A549 (cell line): ENCODE data around the gene RMP24.

Experiments
- ATAC-seq, 2 experiments: fragments of 200-7000 bp in 1 of 2; fragments of >200 bp in 1 of 2; cut with Nextera tagmentation in 1 of 2; cut with Tn5 transposase in 1 of 2; 3 replicates each; pipeline versions ENCODE4 v1.8.0 to v1.9.1; 2018 to 2020; ENCODE audit warnings: mild to moderate bottlenecking in 1 of 2, moderate library complexity in 1 of 2
- CTCF ChIA-PET: fragments of 300-600 bp; sonication (Branson Sonifier 250); formaldehyde crosslinking; extraction: SDS; loops from one replicate; lab custom pipeline; 2021; ENCODE audit warnings: antibody characterized with exemption, inconsistent platforms; lab: Yijun Ruan, JAX
- POLR2A ChIA-PET: fragments of 350-600 bp; formaldehyde crosslinking; extraction: SDS; loops from one replicate; lab custom pipeline; 2021; ENCODE audit warnings: antibody characterized with exemption, inconsistent platforms; lab: Yijun Ruan, JAX
- DNase-seq, 2 experiments: peaks; one replicate each; pipeline versions ENCODE4 v3.0.0 to v3.0.0-alpha.2; 2011 to 2016; ENCODE audit warnings: low read depth in 1 of 2, low spot score in 1 of 2
- FAIRE-seq: peaks from 2 replicates; lab custom pipeline; 2011; peaks lifted over from hg19 to GRCh38; lab: Jason Lieb, UNC
- H3K27ac ChIP-seq, 2 experiments: fragments of >200 bp; sonication (Bioruptor Twin); formaldehyde crosslinking; 3 replicates each; pipeline ENCODE4 v1.5.1; 2016 to 2017
- H3K4me1 ChIP-seq: fragments of >200 bp; sonication (Bioruptor Twin); formaldehyde crosslinking; 3 replicates; pipeline ENCODE4 v1.6.1; 2016
- H3K4me2 ChIP-seq: fragments of >200 bp; sonication (Bioruptor Twin); formaldehyde crosslinking; 3 replicates; pipeline ENCODE4 v1.6.1; 2016
- H3K4me3 ChIP-seq: fragments of >200 bp; sonication (Bioruptor Twin); formaldehyde crosslinking; 3 replicates; pipeline ENCODE4 v1.5.1; 2016
- H3K9me3 ChIP-seq: fragments of >200 bp; sonication (Bioruptor Twin); formaldehyde crosslinking; 3 replicates; pipeline ENCODE4 v1.6.1; 2016
- CBX8 ChIP-seq: fragments of 200-600 bp; sonication (generic); IDR thresholded peaks from 2 replicates; pipeline ENCODE4 v1.6.1; 2016
- CEBPB ChIP-seq, 2 experiments: fragments of >200 bp in 1 of 2; sonication (Bioruptor Twin) in 1 of 2; formaldehyde crosslinking in 1 of 2; IDR thresholded peaks; 2 replicates each; pipeline ENCODE4 v1.6.1; 2012 to 2016
- CTCF ChIP-seq: fragments of >200 bp; sonication (Bioruptor Twin); formaldehyde crosslinking; IDR thresholded peaks from 3 replicates; pipeline ENCODE4 v1.5.1; 2016
- E2F6 ChIP-seq: IDR thresholded peaks from 2 replicates; pipeline ENCODE4 v1.6.1; 2012; ENCODE audit warnings: low read depth, borderline replicate concordance
- EHMT2 ChIP-seq: fragments of 200-600 bp; sonication (generic); IDR thresholded peaks from 2 replicates; pipeline ENCODE4 v1.6.1; 2016; ENCODE audit warnings: antibody characterized with exemption, low read depth, mild to moderate bottlenecking, moderate library complexity
- HES2 ChIP-seq: fragments of >200 bp; sonication (Bioruptor Twin); formaldehyde crosslinking; IDR thresholded peaks from 2 replicates; pipeline ENCODE4 v1.6.1; 2016
- HEYL ChIP-seq: fragments of 250-450 bp; sonication (Bioruptor Pico); IDR thresholded peaks from 2 replicates; pipeline ENCODE4 v1.8.0; 2021; ENCODE audit warnings: mild to moderate bottlenecking, moderate library complexity
- HMGXB4 ChIP-seq: fragments of 250-450 bp; sonication (Bioruptor Pico); IDR thresholded peaks from 2 replicates; pipeline ENCODE4 v1.5.0; 2021; ENCODE audit warnings: mild to moderate bottlenecking, moderate library complexity, borderline replicate concordance
- HOXA7 ChIP-seq: fragments of 250-450 bp; sonication (Bioruptor Pico); IDR thresholded peaks from 2 replicates; pipeline ENCODE4 v1.5.0; 2020; ENCODE audit warnings: mild to moderate bottlenecking, moderate library complexity
- HOXB13 ChIP-seq: fragments of 250-450 bp; sonication (Bioruptor Pico); IDR thresholded peaks from 2 replicates; pipeline ENCODE4 v1.5.0; 2020; ENCODE audit warnings: low read depth, mild to moderate bottlenecking, moderate library complexity
- HOXB5 ChIP-seq: fragments of 250-450 bp; sonication (Bioruptor Pico); IDR thresholded peaks from 2 replicates; pipeline ENCODE4 v1.5.0; 2020; ENCODE audit warnings: mild to moderate bottlenecking, moderate library complexity
- JUN ChIP-seq, 2 experiments: fragments of >200 bp; sonication (Bioruptor Twin); formaldehyde crosslinking; IDR thresholded peaks; 2 replicates in 1 of 2; 3 replicates in 1 of 2; pipeline ENCODE4 v1.6.1; 2016 to 2017
- KDM5A ChIP-seq: fragments of 200-600 bp; sonication (generic); IDR thresholded peaks from 2 replicates; pipeline ENCODE4 v1.6.1; 2016; ENCODE audit warnings: antibody characterized with exemption, mild to moderate bottlenecking
- MYC ChIP-seq: IDR thresholded peaks from 2 replicates; pipeline ENCODE4 v1.6.1; 2012; ENCODE audit warnings: mild to moderate bottlenecking, inconsistent platforms, low read length, improper control_type of control experiment, borderline replicate concordance
- NR3C1 ChIP-seq: fragments of >200 bp; sonication (Bioruptor Twin); formaldehyde crosslinking; IDR thresholded peaks from 3 replicates; pipeline ENCODE4 v1.6.1; 2017
- POLR2A ChIP-seq: IDR thresholded peaks from 2 replicates; pipeline ENCODE4 v1.6.1; 2012; ENCODE audit warnings: mild to moderate bottlenecking, low read length
- POLR2AphosphoS2 ChIP-seq: conservative IDR thresholded peaks from 2 replicates; pipeline ENCODE4 v1.6.1; 2012; ENCODE audit warnings: low read length, improper control_type of control experiment, inconsistent platforms
- RAD21 ChIP-seq, 2 experiments: fragments of >200 bp in 1 of 2; sonication (Bioruptor Twin) in 1 of 2; formaldehyde crosslinking in 1 of 2; IDR thresholded peaks in 1 of 2; conservative IDR thresholded peaks in 1 of 2; 2 replicates in 1 of 2; 3 replicates in 1 of 2; pipeline ENCODE4 v1.6.1; 2012 to 2018; ENCODE audit warnings: inconsistent platforms in 1 of 2
- RARB ChIP-seq: fragments of 250-450 bp; sonication (Bioruptor Pico); IDR thresholded peaks from 2 replicates; pipeline ENCODE4 v1.8.0; 2021; ENCODE audit warnings: mild to moderate bottlenecking, moderate library complexity
- REST ChIP-seq: fragments of 200-600 bp; sonication (generic); IDR thresholded peaks from 2 replicates; pipeline ENCODE4 v1.6.1; 2016; ENCODE audit warnings: antibody characterized with exemption, mild to moderate bottlenecking, moderate library complexity
- TFCP2L1 ChIP-seq: fragments of 250-450 bp; sonication (Bioruptor Pico); IDR thresholded peaks from 2 replicates; pipeline ENCODE4 v1.5.0; 2021; ENCODE audit warnings: mild to moderate bottlenecking
- ZC3H11A ChIP-seq: fragments of 450-650 bp; IDR thresholded peaks from 2 replicates; pipeline ENCODE4 v1.6.1; 2014; ENCODE audit warnings: antibody characterized with exemption, mild to moderate bottlenecking
- ZFP36 ChIP-seq: fragments of 450-650 bp; IDR thresholded peaks from 2 replicates; pipeline ENCODE4 v1.6.1; 2014; ENCODE audit warnings: borderline replicate concordance; ENCODE audit not compliant: partially characterized antibody
- WGBS: methylation state at CpG from one replicate; pipeline ENCODE4 v1.1.6; 2017; ENCODE audit errors: missing lambda C conversion rate; 5-methylcytosine and 5-hydroxymethylcytosine counted together

RMP24 gene

GRCh38 chr18:35972197-35973000 lies at the start of gene RMP24 (continued):
- TF ChIP-seq REST, result no peak

- TF ChIP-seq HOXB5 (CRISPR knock-in tag) (no peak), POLR2A (no peak), HOXA7 (CRISPR knock-in tag) (no peak), POLR2AphosphoS2 (no peak), HEYL (CRISPR knock-in tag) (no peak), HMGXB4 (no peak), TFCP2L1 (no peak), CTCF (no peak), MYC (no peak), ZC3H11A (no peak), KDM5A (no peak), CBX8 (no peak), RARB (CRISPR knock-in tag) (no peak), CEBPB (IDR thresholded peaks at IDR 0.05) (no peak), ZFP36 (no peak)
- ChIA-PET POLR2A (no interaction called here), CTCF (interaction anchor here (0.6 kb wide), 1 partner anchor 538 kb away, joined by 3 read pairs; no protein-coding TSS in a partner anchor)
- no peak overlapping the region for H3K27ac ChIP-seq
- H3K4me1 ChIP-seq, result no peaks in the 10 kb centered on the region
- no peak overlapping the region for H3K4me2 ChIP-seq
- 5% methylated on average over 4 of the region's 4 CpGs for WGBS
- no peak for DNase-seq
- ATAC-seq, result no peak
- no peak for FAIRE-seq
- no peak overlapping the region for H3K4me3 ChIP-seq
- no peaks in the 10 kb centered on the region for H3K9me3 ChIP-seq
Observed at GRCh38 chr18:35923939-35924684, 48.4 kb upstream of the RMP24 start.

- peaks cover 5% of the 10 kb centered on the region; the same call in 1 of the 3 replicates for H3K9me3 ChIP-seq
- FAIRE-seq (no peak), DNase-seq (no peak), ATAC-seq (no peak)
- POLR2A ChIA-PET, result no interaction called here
- no peak overlapping the region for H3K27ac ChIP-seq
- H3K4me3 ChIP-seq, result no peak overlapping the region
- CTCF ChIA-PET, result interaction anchor here (0.6 kb wide), 1 partner anchor 724 kb away, joined by 3 read pairs; no protein-coding TSS in a partner anchor
- no peaks in the 10 kb centered on the region for H3K4me1 ChIP-seq
- H3K4me2 ChIP-seq, result no peak overlapping the region
- WGBS, result 9% methylated on average over 9 of the region's 11 CpGs
- TF ChIP-seq E2F6 (no peak), RAD21 (conservative IDR thresholded peaks at IDR 0.05 in 1 of 2, IDR thresholded peaks at IDR 0.05 in 1 of 2) (no peak), HES2 (no peak), POLR2AphosphoS2 (no peak), HOXB13 (no peak), NR3C1 (no peak), HMGXB4 (no peak), JUN (IDR thresholded peaks at IDR 0.05) (no peak), CEBPB (IDR thresholded peaks at IDR 0.05) (no peak), EHMT2 (no peak)
Observed at GRCh38 chr18:35926884-35927283, 45.6 kb upstream of the RMP24 start.
